Fibroblast of lung (primary cell): Measurements from ENCODE around the gene CLIC1. TPM values are rescaled to one million over a fixed set of nuclear protein-coding genes. Genes with fewer than 3 reads are reported as not detected.

ENCODE experiments used
- DNase-seq, 2 donors: peaks; one replicate each; pipeline versions ENCODE4 v3.0.0 to v3.0.0-alpha.2; 2010; ENCODE audit warnings: low read depth in 2 of 2
- H2AFZ ChIP-seq: 2 replicates; pipeline ENCODE4 v1.5.1; 2012; ENCODE audit warnings: low read length, control low read depth, inconsistent platforms
- H3K27ac ChIP-seq: 2 replicates; pipeline ENCODE4 v1.5.1; 2011; ENCODE audit warnings: low read length, control low read depth; ENCODE audit not compliant: insufficient read depth
- H3K27me3 ChIP-seq: 2 replicates; pipeline ENCODE4 v1.5.1; 2011; ENCODE audit warnings: mild to moderate bottlenecking, low read length; ENCODE audit not compliant: control insufficient read depth, insufficient read depth
- H3K36me3 ChIP-seq: 2 replicates; pipeline ENCODE4 v1.5.1; 2011; ENCODE audit warnings: low read length; ENCODE audit not compliant: control insufficient read depth, insufficient read depth
- H3K4me1 ChIP-seq: 2 replicates; pipeline ENCODE4 v1.5.1; 2011; ENCODE audit warnings: low read length; ENCODE audit not compliant: control insufficient read depth, insufficient read depth; ENCODE audit errors: extremely low read depth
- H3K4me2 ChIP-seq: 2 replicates; pipeline ENCODE4 v1.5.1; 2011; ENCODE audit warnings: low read length, control low read depth; ENCODE audit not compliant: insufficient read depth; ENCODE audit errors: extremely low read depth
- H3K4me3 ChIP-seq, 4 experiments: fragments of 200-600 bp in 1 of 4; sonication (generic) in 1 of 4; replicated peaks in 1 of 4; 2 replicates each; pipeline ENCODE4 v1.5.1; 2011 to 2016; ENCODE audit warnings: low read length in 4 of 4, low read depth in 3 of 4, mild to moderate bottlenecking in 3 of 4, control low read depth in 2 of 4, inconsistent platforms in 1 of 4, mixed read lengths in 1 of 4; ENCODE audit not compliant: insufficient read depth in 1 of 4; ENCODE audit errors: control extremely low read depth in 1 of 4
- H3K79me2 ChIP-seq: 2 replicates; pipeline ENCODE4 v1.5.1; 2012; ENCODE audit warnings: mild to moderate bottlenecking, low read length, inconsistent platforms; ENCODE audit not compliant: control insufficient read depth, insufficient read depth
- H3K9ac ChIP-seq: 2 replicates; pipeline ENCODE4 v1.5.1; 2011; ENCODE audit warnings: mild to moderate bottlenecking, low read length, control low read depth; ENCODE audit not compliant: insufficient read depth
- H3K9me3 ChIP-seq: 2 replicates; pipeline ENCODE4 v1.5.1; 2012; ENCODE audit warnings: low read depth, low read length; ENCODE audit not compliant: control insufficient read depth, insufficient read depth
- H4K20me1 ChIP-seq: 2 replicates; pipeline ENCODE4 v1.5.1; 2011; ENCODE audit warnings: low read length; ENCODE audit not compliant: control insufficient read depth, insufficient read depth; ENCODE audit errors: extremely low read depth
- CTCF ChIP-seq, 2 donors: IDR thresholded peaks in 1 of 2; conservative IDR thresholded peaks in 1 of 2; 1 replicate in 1 of 2; 2 replicates in 1 of 2; pipeline ENCODE4 v1.5.1; 2011 to 2012; ENCODE audit warnings: low read length in 2 of 2, control low read depth in 1 of 2, inconsistent platforms in 1 of 2, low read depth in 1 of 2, mild to moderate bottlenecking in 1 of 2
- EZH2 ChIP-seq: IDR thresholded peaks from 2 replicates; pipeline ENCODE4 v1.5.1; 2012; ENCODE audit warnings: low read length, control low read depth, mild to moderate bottlenecking; ENCODE audit errors: missing control alignments
- polyA plus RNA-seq, 2 donors: library from polyadenylated mRNA; depleted of rRNA in 1 of 2; stranded (reverse) in 1 of 2; unstranded in 1 of 2; fragments of >200 nt; gene quantifications; 2 replicates each; pipeline ENCODE4 v1.2.1, GENCODE V29; 2011 to 2012; ENCODE audit warnings: missing spikeins in 1 of 2
- total RNA-seq: library from RNA; depleted of rRNA; stranded (reverse); fragments of >200 nt; gene quantifications from 2 replicates; pipeline ENCODE4 v1.2.1, GENCODE V29; 2014

CLIC1 gene
- total and polyA plus RNA-seq, 2 donors (not counting 1 experiment from before 2014, with no cell fraction given) = 615 to 639 TPM

DNA sequence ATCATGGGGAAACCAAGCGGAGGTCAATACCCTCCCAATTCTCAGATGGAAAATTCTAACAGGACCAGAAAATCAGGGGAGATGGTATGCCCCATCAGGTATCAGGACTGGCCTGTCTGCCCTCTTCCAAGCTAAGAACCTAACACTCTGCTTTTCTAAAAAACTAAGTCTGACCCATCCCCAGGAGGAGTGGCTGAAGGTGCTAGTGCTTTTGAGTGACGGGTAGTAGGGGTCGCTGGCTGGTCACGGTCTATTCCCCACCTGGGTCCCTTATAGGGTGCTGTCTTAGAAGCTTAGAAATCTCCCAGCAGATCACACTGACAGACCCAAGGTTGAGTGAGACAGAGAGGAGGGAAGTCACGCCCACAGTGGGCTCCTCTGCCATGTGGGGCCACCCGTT, 42.8 kb downstream of the CLIC1 start:
- peaks cover 21% of the 10 kb centered on the region for H3K36me3 ChIP-seq
- DNase-seq = no peak
- no peaks in the 10 kb centered on the region for H3K27me3 ChIP-seq
- TF ChIP-seq CTCF (conservative IDR thresholded peaks at IDR 0.05 in 1 of 2, IDR thresholded peaks at IDR 0.05 in 1 of 2; ENCODE audit: low read depth in 1 of 2, low read length in 2 of 2) (no peak), EZH2 (no peak)
- no peaks in the 10 kb centered on the region for H3K4me1 ChIP-seq
- H4K20me1 ChIP-seq = no peaks in the 10 kb centered on the region
- H3K9me3 ChIP-seq = no peaks in the 10 kb centered on the region
- no peak overlapping the region for H3K4me3 ChIP-seq
- no peak overlapping the region for H3K27ac ChIP-seq
- no peak overlapping the region for H3K4me2 ChIP-seq
- H3K9ac ChIP-seq = no peak overlapping the region
- H3K79me2 ChIP-seq = no peaks in the 10 kb centered on the region
- no peak overlapping the region for H2AFZ ChIP-seq

GRCh38 chr6:31692886-31693285, 43.4 kb downstream of the CLIC1 start:
- Histone ChIP-seq H3K9me3 (no peaks in the 10 kb centered on the region), H3K4me2 (no peak overlapping the region), H3K9ac (no peak overlapping the region), H3K27ac (no peak overlapping the region), H4K20me1 (no peaks in the 10 kb centered on the region), H3K27me3 (no peaks in the 10 kb centered on the region), H3K79me2 (no peaks in the 10 kb centered on the region), H3K4me3 (no peak overlapping the region), H2AFZ (no peak overlapping the region), H3K36me3 (peaks cover 27% of the 10 kb centered on the region), H3K4me1 (no peaks in the 10 kb centered on the region)
- TF ChIP-seq CTCF (conservative IDR thresholded peaks at IDR 0.05 in 1 of 2, IDR thresholded peaks at IDR 0.05 in 1 of 2; ENCODE audit: low read depth in 1 of 2, low read length in 2 of 2) = no peak
- no peak for TF ChIP-seq EZH2
- no peak for DNase-seq

GRCh38 chr6:31692353-31692752, 44.0 kb downstream of the CLIC1 start:
- no peak for TF ChIP-seq EZH2
- TF ChIP-seq CTCF (conservative IDR thresholded peaks at IDR 0.05 in 1 of 2, IDR thresholded peaks at IDR 0.05 in 1 of 2; ENCODE audit: low read depth in 1 of 2, low read length in 2 of 2) = no peak
- peaks cover 31% of the 10 kb centered on the region for H3K36me3 ChIP-seq
- no peaks in the 10 kb centered on the region for H3K4me1 ChIP-seq
- no peak overlapping the region for H3K4me3 ChIP-seq
- H3K79me2 ChIP-seq = no peaks in the 10 kb centered on the region
- H3K27ac ChIP-seq = no peak overlapping the region
- DNase-seq = no peak
- H2AFZ ChIP-seq = no peak overlapping the region
- no peak overlapping the region for H3K9ac ChIP-seq
- no peak overlapping the region for H3K4me2 ChIP-seq
- no peaks in the 10 kb centered on the region for H3K9me3 ChIP-seq
- H3K27me3 ChIP-seq = no peaks in the 10 kb centered on the region
- H4K20me1 ChIP-seq = no peaks in the 10 kb centered on the region
